GM19395 (cell line): ENCODE results near the gene CNPY1.
"Not testable (repeated sequence)": the region's sequence is repeated elsewhere in the genome, so short reads cannot be mapped to it uniquely, and the experiment has no call there.

Source experiments
- ATAC-seq: cut with Tn5 transposase; IDR thresholded peaks from one replicate; pipeline ENCODE4 v1.9.1; 2021; ENCODE audit warnings: mild to moderate bottlenecking, moderate library complexity; ENCODE audit not compliant: unreplicated experiment

CNPY1 gene

DNA sequence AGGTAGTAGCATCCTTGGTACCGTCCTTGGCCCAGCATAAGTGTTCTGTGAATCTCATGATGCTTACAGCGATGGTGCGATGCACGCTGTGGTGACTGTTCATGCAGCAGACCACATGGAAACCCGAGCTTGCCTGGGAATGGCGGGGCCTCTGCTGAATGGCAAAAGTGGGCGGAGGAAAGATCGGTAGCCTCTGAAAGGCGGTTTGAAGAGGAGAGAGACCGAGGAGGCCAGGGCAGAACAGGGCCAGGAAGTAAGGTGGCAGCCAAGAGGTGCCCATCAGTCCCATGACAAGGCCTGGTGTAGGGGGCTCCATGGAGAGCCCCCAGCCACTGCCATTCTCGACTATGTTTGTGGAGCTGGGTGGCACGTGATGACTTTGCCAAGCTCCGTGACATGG, 33.2 kb upstream of the CNPY1 start:
- ATAC-seq: no peak

DNA sequence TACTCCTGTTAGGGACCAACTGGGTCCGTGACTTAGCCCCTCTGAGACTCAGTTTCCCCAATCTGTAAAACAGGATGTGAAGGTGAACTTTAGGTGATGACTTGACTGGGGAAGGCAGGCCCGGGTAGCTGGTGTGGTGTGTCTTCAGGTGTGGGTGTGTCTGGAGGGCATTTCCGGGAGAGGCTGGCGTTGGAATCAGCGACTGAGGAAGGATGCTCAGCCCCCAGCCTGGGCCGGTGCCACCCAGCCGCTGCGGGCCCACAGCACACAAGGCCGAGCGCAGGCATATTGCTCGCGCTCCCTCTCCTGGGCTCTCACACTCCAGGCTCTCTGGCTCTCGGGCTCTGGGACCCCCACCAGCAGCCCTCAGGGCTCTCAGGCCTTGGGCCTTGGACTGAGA, 31.7 kb upstream of the CNPY1 start:
- ATAC-seq: no peak

DNA sequence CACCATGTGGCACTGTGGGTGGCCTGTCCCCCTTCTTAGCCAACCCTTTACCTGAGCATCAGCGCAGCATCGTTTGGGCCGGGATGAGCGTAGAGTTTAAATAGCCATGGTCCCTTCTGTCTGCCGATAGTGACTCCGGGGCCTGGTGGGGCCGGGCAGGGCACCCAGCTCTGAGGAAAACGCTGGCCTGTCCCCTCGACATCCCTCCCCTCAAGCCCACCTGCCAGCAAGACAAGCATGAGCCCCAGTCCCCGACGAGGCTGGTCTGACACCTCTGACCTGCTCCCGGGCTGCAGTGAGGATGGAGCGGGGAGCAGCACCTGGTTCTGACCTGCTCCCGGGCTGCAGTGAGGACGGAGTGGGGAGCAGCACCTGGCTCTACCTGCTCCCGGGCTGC, 31.1 kb upstream of the CNPY1 start:
- no peak for ATAC-seq

- ATAC-seq: no peak
Observed at GRCh38 chr7:155576900-155577508, 30.6 kb upstream of the CNPY1 start.

DNA sequence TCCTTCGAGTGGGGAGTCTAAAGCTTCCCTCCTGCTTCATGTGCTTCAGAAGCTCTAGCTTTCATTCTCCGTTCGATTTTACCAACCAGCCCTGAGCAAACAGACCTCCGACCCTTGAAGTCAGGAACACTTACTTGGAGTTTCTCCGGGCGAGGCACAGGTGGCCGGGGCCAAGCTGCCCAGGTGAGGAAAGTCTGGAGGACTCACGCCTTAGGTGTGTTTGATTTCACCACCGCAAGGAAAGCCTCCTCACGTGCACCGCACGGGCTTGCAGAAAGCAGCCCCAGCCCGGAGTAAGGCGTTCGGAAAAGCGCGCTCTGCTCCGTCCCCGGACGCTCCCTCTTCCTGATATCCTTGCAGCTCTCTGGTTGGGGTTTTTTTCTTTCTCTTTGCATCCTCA, 30.1 kb upstream of the CNPY1 start:
- no peak for ATAC-seq

DNA sequence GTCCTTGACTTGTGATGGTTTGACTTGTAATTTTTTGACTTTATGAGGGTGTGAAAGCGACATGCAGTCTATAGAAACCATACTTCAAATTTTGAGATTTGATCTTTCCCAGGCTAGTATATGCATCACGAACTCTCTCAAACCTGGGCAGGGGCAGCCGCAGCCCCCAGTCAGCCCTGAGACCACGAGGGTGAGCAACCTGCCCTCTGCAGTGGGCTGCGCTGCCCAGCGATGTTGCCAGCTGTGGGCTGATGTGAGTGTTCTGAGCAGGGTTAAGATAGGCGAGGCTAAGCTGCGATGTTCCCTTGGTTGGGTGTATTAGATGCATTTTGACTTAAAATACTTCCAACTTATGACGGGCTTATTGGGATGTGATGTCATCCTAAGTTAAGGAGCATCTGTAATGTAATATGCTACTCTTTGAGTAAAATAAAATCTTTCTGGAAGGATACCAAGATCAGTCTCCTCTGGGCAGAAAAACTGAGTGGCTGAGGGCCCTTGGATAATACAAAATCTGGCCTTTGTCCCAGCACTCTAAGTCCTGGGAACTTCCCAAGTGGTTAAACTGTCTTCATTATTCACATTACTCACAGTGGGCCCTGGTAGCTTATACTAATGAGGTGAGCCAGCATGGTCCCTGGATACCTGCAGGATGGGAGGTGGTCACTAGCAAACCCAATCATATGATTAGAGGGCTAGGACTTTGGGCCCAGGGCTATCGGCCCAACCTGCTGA, 28.4 kb upstream of the CNPY1 start:
- ATAC-seq: no peak

DNA sequence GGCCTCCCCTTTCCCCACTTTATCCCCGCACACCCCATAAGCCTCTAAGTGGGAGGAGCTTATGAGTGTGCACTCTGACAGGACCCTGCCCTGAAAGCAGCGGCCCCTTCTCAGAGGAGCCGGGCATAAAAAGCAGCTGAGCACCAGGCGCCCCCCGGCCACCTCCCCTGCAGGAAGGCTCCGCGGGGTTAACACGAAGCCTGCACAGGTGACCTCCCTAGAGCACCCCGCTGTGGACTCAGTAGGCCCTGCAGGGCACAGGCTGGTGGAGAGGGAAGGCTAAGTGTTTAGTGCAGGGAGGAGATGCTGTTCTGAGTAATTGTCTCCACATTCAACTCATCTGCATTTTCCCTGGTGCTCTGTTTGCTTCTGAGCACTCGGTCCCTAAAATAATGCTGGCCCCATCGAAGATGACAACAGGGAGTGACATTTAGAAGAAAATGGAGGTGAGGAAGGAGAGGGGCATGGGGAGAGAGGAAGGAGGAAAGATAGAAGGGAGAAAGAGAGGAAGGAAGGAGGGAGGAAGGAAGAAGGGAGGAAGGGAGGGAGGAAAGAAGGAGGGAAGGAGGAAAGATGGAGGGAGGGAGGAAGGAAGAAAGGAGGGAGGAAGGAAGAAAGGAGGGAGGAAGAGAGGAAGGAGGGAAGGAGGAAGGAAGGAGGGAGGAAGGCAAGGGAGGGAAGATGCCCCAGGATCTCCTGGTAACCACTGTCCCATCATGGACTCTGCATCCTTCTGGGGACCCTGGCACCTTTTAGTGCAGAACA, 25.4 kb upstream of the CNPY1 start:
- ATAC-seq: no peak

DNA sequence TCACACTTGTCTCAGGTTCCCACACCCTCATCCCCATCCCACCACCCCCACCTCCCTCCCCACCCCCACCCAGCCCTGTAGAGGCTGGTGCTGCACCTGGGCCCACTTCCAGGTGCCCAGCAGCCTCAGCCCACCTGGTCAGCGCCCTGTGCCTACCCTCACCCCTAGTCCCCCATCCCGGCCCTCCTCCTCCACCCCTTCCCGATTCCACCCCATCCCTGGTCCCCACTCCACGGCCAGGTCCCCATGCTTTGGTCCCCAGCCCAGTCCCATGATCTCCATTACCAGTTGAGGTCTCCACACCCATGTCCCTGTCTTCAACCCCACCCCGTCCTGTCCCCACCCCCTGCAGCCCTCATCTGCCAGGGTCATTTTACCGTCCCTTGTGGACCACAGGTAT, 24.6 kb upstream of the CNPY1 start:
- no peak for ATAC-seq

- ATAC-seq: no peak
Observed at GRCh38 chr7:155570171-155570958, 24.0 kb upstream of the CNPY1 start.

- ATAC-seq: no peak
Observed at GRCh38 chr7:155569681-155570080, 23.3 kb upstream of the CNPY1 start.

DNA sequence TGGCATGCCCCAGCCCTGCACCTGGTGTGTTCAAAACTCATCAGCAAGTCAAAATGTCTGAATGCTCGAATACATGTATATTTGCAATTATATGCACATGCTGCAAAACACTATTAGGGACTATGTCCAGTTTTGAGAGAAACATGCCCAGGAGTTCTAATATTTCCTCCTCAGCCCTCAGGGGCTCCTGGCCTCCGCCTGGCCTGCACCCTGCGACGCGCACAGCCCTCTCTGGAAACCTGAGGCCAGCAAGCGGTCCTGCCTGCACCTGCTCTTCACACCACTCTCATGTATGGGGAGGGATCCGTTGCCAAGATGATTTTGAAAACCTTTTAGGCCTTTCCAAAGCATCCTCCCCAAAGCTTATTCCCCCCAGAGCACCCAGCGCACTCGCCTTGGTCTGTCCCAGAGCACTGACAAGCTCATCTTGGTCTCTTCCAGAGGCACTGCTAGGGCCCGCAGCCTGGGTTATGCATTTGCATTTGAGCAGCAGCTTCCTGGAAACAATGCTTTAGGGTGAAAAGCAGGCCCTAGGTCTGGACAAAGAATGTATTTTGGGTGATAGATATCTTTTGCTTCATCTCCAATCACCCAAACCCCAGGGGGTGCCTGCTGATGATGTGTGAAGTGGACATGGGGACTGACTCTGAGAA, 22.6 kb upstream of the CNPY1 start:
- ATAC-seq: no peak

DNA sequence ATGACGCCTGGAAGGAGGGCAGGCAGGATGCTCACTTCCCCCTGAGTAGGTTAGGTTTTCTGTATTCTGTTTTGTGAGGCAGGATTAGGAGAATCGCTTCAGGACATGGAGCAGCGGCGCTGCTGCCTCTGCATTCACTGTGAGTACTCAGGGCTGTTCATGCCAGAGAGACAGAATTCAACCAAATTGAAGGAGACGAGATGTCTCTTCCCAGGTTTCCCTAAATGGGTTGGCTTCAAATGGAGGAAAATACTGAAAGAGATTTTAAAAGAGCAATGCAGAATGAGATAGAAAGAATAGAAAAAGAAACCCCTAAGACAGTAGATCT, 21.9 kb upstream of the CNPY1 start:
- no peak for ATAC-seq

- no peak for ATAC-seq
Observed at GRCh38 chr7:155567646-155568332, 21.4 kb upstream of the CNPY1 start.

- ATAC-seq: no peak
Observed at GRCh38 chr7:155566011-155566836, 19.9 kb upstream of the CNPY1 start.

- ATAC-seq: no peak
Observed at GRCh38 chr7:155565596-155565995, 19.2 kb upstream of the CNPY1 start.

GRCh38 chr7:155562976-155563375, 16.6 kb upstream of the CNPY1 start:
- ATAC-seq: not testable (repeated sequence)

DNA sequence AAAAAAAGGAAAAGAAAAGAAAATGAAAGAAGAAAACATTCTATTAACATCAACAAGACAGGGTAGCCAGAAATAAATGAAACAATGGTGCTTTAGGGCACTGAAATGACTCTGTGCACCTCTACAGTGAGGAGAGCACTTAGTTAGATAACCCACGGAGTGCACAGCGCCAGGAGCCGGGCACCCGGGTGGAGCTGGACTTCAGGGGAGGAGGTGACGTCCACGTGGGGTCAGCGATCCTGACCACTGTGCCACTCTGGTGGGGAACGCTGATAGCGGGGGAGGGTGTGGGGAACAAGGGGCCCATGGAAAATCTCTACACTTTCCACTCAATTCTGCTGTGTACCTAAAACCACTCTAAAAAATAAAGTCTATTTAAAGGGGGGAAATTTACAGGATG, 15.7 kb upstream of the CNPY1 start:
- ATAC-seq: no peak

DNA sequence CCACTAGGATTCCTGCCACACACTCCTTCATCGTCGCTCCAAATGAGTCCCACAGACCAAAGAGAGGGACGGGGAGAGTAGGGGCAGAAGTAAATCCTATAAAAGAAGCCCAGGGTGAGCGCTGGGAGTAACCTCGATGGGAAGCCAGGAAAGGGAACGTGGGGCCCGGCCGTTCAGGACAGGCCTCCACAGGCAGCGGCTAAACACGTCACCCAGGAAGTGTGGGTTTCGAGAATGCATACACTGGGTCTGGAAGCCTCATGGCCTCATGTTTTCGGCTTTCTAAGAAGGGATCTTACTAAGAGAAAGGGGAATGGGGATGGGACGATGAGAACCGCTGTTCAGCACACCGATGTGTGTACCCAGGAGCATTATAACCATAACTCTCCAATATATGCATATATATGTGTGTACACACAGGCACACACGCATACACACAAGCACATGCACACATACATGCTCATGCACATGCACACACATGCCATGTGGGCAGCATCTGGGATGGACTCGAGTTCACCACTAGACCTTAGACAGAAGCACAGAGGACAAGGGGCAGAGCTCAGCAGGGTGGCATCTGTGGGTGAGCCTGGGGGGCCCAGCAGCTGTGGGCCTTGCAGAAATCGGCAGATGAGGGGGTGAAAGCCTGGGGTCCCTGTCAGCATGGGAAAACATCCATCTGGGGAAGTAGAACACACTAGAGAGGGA, 14.8 kb upstream of the CNPY1 start:
- no peak for ATAC-seq
